ENCODE data around the gene GRIK5.

GRIK5 gene

GRCh38 chr19:42033413-42033812 lies 36.6 kb downstream of the GRIK5 start:
- Histone ChIP-seq H3K4me3 (ENCODE audit: low read depth in 1 of 2, low read length in 1 of 2) (no peak overlapping the region), H3K4me1 (ENCODE audit: control insufficient read depth in 1 of 2, insufficient read depth in 1 of 2, low read depth in 1 of 2, low read length in 1 of 2) (no peaks in the 10 kb centered on the region), H3K27me3 (no peaks in the 10 kb centered on the region), H3K9me3 (no peaks in the 10 kb centered on the region), H3K27ac (no peak overlapping the region), H3K36me3 (no peaks in the 10 kb centered on the region)
- no peak for TF ChIP-seq CTCF (IDR thresholded peaks at IDR 0.05)

GRCh38 chr19:42032431-42032830 lies 37.6 kb downstream of the GRIK5 start:
- Histone ChIP-seq H3K27me3 (no peaks in the 10 kb centered on the region), H3K4me1 (ENCODE audit: control insufficient read depth in 1 of 2, insufficient read depth in 1 of 2, low read depth in 1 of 2, low read length in 1 of 2) (no peaks in the 10 kb centered on the region), H3K9me3 (no peaks in the 10 kb centered on the region), H3K36me3 (no peaks in the 10 kb centered on the region), H3K4me3 (ENCODE audit: low read depth in 1 of 2, low read length in 1 of 2) (no peak overlapping the region), H3K27ac (no peak overlapping the region)
- no peak for TF ChIP-seq CTCF (IDR thresholded peaks at IDR 0.05)

GRCh38 chr19:42030645-42031440 lies 39.2 kb downstream of the GRIK5 start:
- H3K4me1 ChIP-seq (ENCODE audit: control insufficient read depth in 1 of 2, insufficient read depth in 1 of 2, low read depth in 1 of 2, low read length in 1 of 2): no peaks in the 10 kb centered on the region
- H3K36me3 ChIP-seq: no peaks in the 10 kb centered on the region
- H3K9me3 ChIP-seq: no peaks in the 10 kb centered on the region
- H3K27me3 ChIP-seq: no peaks in the 10 kb centered on the region
- H3K27ac ChIP-seq: no peak overlapping the region
- no peak overlapping the region for H3K4me3 ChIP-seq (ENCODE audit: low read depth in 1 of 2, low read length in 1 of 2)
- no peak for TF ChIP-seq CTCF (IDR thresholded peaks at IDR 0.05)

- Histone ChIP-seq H3K27ac (no peak overlapping the region), H3K4me1 (ENCODE audit: control insufficient read depth in 1 of 2, insufficient read depth in 1 of 2, low read depth in 1 of 2, low read length in 1 of 2) (no peaks in the 10 kb centered on the region), H3K4me3 (ENCODE audit: low read depth in 1 of 2, low read length in 1 of 2) (no peak overlapping the region), H3K36me3 (no peaks in the 10 kb centered on the region), H3K9me3 (no peaks in the 10 kb centered on the region), H3K27me3 (no peaks in the 10 kb centered on the region)
- TF ChIP-seq CTCF (IDR thresholded peaks at IDR 0.05): peak; percentile 46
These were observed 41.4 kb downstream of the GRIK5 start for GRCh38 chr19:42028304-42029216.

- no peak overlapping the region for H3K27ac ChIP-seq
- no peaks in the 10 kb centered on the region for H3K27me3 ChIP-seq
- no peak for TF ChIP-seq CTCF (IDR thresholded peaks at IDR 0.05)
- H3K9me3 ChIP-seq: no peaks in the 10 kb centered on the region
- no peaks in the 10 kb centered on the region for H3K4me1 ChIP-seq (ENCODE audit: control insufficient read depth in 1 of 2, insufficient read depth in 1 of 2, low read depth in 1 of 2, low read length in 1 of 2)
- H3K4me3 ChIP-seq (ENCODE audit: low read depth in 1 of 2, low read length in 1 of 2): no peak overlapping the region
- no peaks in the 10 kb centered on the region for H3K36me3 ChIP-seq
These were observed 45.3 kb downstream of the GRIK5 start for GRCh38 chr19:42024622-42025111.

All from neutrophil (primary cell).